ENCODE data around the gene SERPINB13.

Gene SERPINB13

GRCh38 chr18:63586966-63587365 is at the start of gene SERPINB13:
TSS of gene SERPINB13 (plus strand) at chr18:63587343. CDS start at chr18:63588668, 1,325 bp downstream.
- no peak for TF ChIP-seq CTCF (IDR thresholded peaks at IDR 0.05; ENCODE audit: insufficient read depth, low read depth, low read length, missing control alignments)
- no peak for DNase-seq (ENCODE audit: low read depth)
- H3K4me3 ChIP-seq (ENCODE audit: low read depth, low read length): no peak within 1 kb of the TSS

- no peak for TF ChIP-seq CTCF (IDR thresholded peaks at IDR 0.05; ENCODE audit: insufficient read depth, low read depth, low read length, missing control alignments)
- no peak for DNase-seq (ENCODE audit: low read depth)
- H3K4me3 ChIP-seq (ENCODE audit: low read depth, low read length): no peak overlapping the region
Measured at GRCh38 chr18:63539904-63540510, 47.1 kb upstream of the SERPINB13 start.

- no peak for TF ChIP-seq CTCF (IDR thresholded peaks at IDR 0.05; ENCODE audit: insufficient read depth, low read depth, low read length, missing control alignments)
- no peak for DNase-seq (ENCODE audit: low read depth)
- no peak within 1 kb of the TSS for H3K4me3 ChIP-seq (ENCODE audit: low read depth, low read length)
Measured at GRCh38 chr18:63542069-63542468, 45.1 kb upstream of the SERPINB13 start, which contains the start of gene SERPINB12. TSS of gene SERPINB12 (plus strand) at chr18:63542369. CDS start at chr18:63556160, 13,791 bp downstream.

- no peak for DNase-seq (ENCODE audit: low read depth)
- no peak for TF ChIP-seq CTCF (IDR thresholded peaks at IDR 0.05; ENCODE audit: insufficient read depth, low read depth, low read length, missing control alignments)
Measured at GRCh38 chr18:63544017-63544416, 43.1 kb upstream of the SERPINB13 start.

GRCh38 chr18:63545000-63545399 is 42.1 kb upstream of the SERPINB13 start:
- no peak overlapping the region for H3K4me3 ChIP-seq (ENCODE audit: low read depth, low read length)
- no peak for TF ChIP-seq CTCF (IDR thresholded peaks at IDR 0.05; ENCODE audit: insufficient read depth, low read depth, low read length, missing control alignments)
- DNase-seq (ENCODE audit: low read depth): no peak

More at GRCh38 chr18:63544017-63544416, 43.1 kb upstream of the SERPINB13 start:
- no peak overlapping the region for H3K4me3 ChIP-seq (ENCODE audit: low read depth, low read length)

GRCh38 chr18:63550068-63550467 is 37.1 kb upstream of the SERPINB13 start:
- DNase-seq (ENCODE audit: low read depth): no peak
- no peak for TF ChIP-seq CTCF (IDR thresholded peaks at IDR 0.05; ENCODE audit: insufficient read depth, low read depth, low read length, missing control alignments)
- H3K4me3 ChIP-seq (ENCODE audit: low read depth, low read length): no peak overlapping the region

- no peak overlapping the region for H3K4me3 ChIP-seq (ENCODE audit: low read depth, low read length)
- no peak for DNase-seq (ENCODE audit: low read depth)
- TF ChIP-seq CTCF (IDR thresholded peaks at IDR 0.05; ENCODE audit: insufficient read depth, low read depth, low read length, missing control alignments): no peak
Measured at GRCh38 chr18:63551769-63552168, 35.4 kb upstream of the SERPINB13 start.

All from GM12865 (cell line).